Trophoblast cell (in vitro differentiated cells and primary cell): Measurements from ENCODE around the gene GHR.

Source experiments
- DNase-seq, 2 donors: peaks; one replicate each; pipeline ENCODE4 v3.0.0-alpha.2; 2016
- H2AFZ ChIP-seq: 2 replicates; pipeline ENCODE4 v1.6.1; 2013; ENCODE audit warnings: low read length, moderate library complexity, mild to moderate bottlenecking; ENCODE audit not compliant: insufficient read depth, poor library complexity
- H2AK5ac ChIP-seq: 2 replicates; pipeline ENCODE4 v1.6.1; 2013; ENCODE audit warnings: mild to moderate bottlenecking, low read length
- H2BK120ac ChIP-seq: 2 replicates; pipeline ENCODE4 v1.6.1; 2013; ENCODE audit warnings: low read length, mild to moderate bottlenecking, moderate library complexity; ENCODE audit not compliant: insufficient read depth, poor library complexity
- H2BK12ac ChIP-seq: 2 replicates; pipeline ENCODE4 v1.6.1; 2013; ENCODE audit warnings: mild to moderate bottlenecking, low read length, moderate library complexity
- H2BK5ac ChIP-seq: 2 replicates; pipeline ENCODE4 v1.6.1; 2013; ENCODE audit warnings: low read length, low read depth, moderate library complexity, mild to moderate bottlenecking; ENCODE audit not compliant: poor library complexity
- H3K14ac ChIP-seq: 2 replicates; pipeline ENCODE4 v1.6.1; 2013; ENCODE audit warnings: mild to moderate bottlenecking, low read length
- H3K18ac ChIP-seq: 2 replicates; pipeline ENCODE4 v1.6.1; 2013; ENCODE audit warnings: mild to moderate bottlenecking, low read length
- H3K23ac ChIP-seq: 2 replicates; pipeline ENCODE4 v1.6.1; 2013; ENCODE audit warnings: low read length
- H3K27ac ChIP-seq: 2 replicates; pipeline ENCODE4 v1.5.1; 2013; ENCODE audit warnings: low read depth, mild to moderate bottlenecking, inconsistent platforms, low read length, moderate library complexity
- H3K27me3 ChIP-seq: 2 replicates; pipeline ENCODE4 v1.6.1; 2013; ENCODE audit warnings: inconsistent platforms, mild to moderate bottlenecking, low read length, moderate library complexity; ENCODE audit not compliant: insufficient read depth
- H3K36me3 ChIP-seq, 2 experiments: 1 replicate in 1 of 2; 2 replicates in 1 of 2; pipeline ENCODE4 v1.6.1; 2013; ENCODE audit warnings: low read length in 2 of 2, mild to moderate bottlenecking in 2 of 2, moderate library complexity in 1 of 2; ENCODE audit not compliant: insufficient read depth in 2 of 2, control insufficient read depth in 1 of 2
- H3K4ac ChIP-seq: 2 replicates; pipeline ENCODE4 v1.6.1; 2013; ENCODE audit warnings: low read depth, mild to moderate bottlenecking, low read length, moderate library complexity
- H3K4me1 ChIP-seq, 2 experiments: 1 replicate in 1 of 2; 2 replicates in 1 of 2; pipeline ENCODE4 v1.6.1; 2013; ENCODE audit warnings: low read length in 2 of 2, mild to moderate bottlenecking in 2 of 2, moderate library complexity in 1 of 2; ENCODE audit not compliant: insufficient read depth in 2 of 2, control insufficient read depth in 1 of 2
- H3K4me2 ChIP-seq: 2 replicates; pipeline ENCODE4 v1.6.1; 2013; ENCODE audit warnings: inconsistent platforms, mild to moderate bottlenecking, low read length, moderate library complexity
- H3K4me3 ChIP-seq: 2 replicates; pipeline ENCODE4 v1.5.1; 2013; ENCODE audit warnings: mild to moderate bottlenecking, low read depth, low read length, inconsistent platforms
- H3K79me1 ChIP-seq: one replicate; pipeline ENCODE4 v1.6.1; 2013; ENCODE audit warnings: low read length
- H3K79me2 ChIP-seq: 2 replicates; pipeline ENCODE4 v1.6.1; 2013; ENCODE audit warnings: low read length, mild to moderate bottlenecking; ENCODE audit not compliant: control insufficient read depth, insufficient read depth, poor library complexity
- H3K9ac ChIP-seq: 2 replicates; pipeline ENCODE4 v1.6.1; 2013; ENCODE audit warnings: mild to moderate bottlenecking, low read length
- H3K9me3 ChIP-seq: 2 replicates; pipeline ENCODE4 v1.6.1; 2013; ENCODE audit warnings: low read depth, mild to moderate bottlenecking, control low read depth, inconsistent platforms, low read length; ENCODE audit not compliant: insufficient read depth
- H4K12ac ChIP-seq: 2 replicates; pipeline ENCODE4 v1.6.1; 2013; ENCODE audit warnings: low read depth, mild to moderate bottlenecking, low read length, moderate library complexity
- H4K8ac ChIP-seq: 2 replicates; pipeline ENCODE4 v1.6.1; 2013; ENCODE audit warnings: low read depth, mild to moderate bottlenecking, low read length, moderate library complexity
- H4K91ac ChIP-seq: one replicate; pipeline ENCODE4 v1.6.1; 2013; ENCODE audit warnings: low read depth, mild to moderate bottlenecking, low read length, moderate library complexity
- WGBS: extraction: QIAGEN DNeasy Blood & Tissue Kit; methylation state at CpG from one replicate; pipeline ENCODE4 v1.1.7; 2013; ENCODE audit warnings: missing lambda C conversion rate; ENCODE audit not compliant: insufficient read length, insufficient coverage; ENCODE audit errors: extremely low coverage; 5-methylcytosine and 5-hydroxymethylcytosine counted together

GHR gene

GRCh38 chr5:42517164-42517563 lies 93.9 kb downstream of the GHR start:
- no peak overlapping the region for H4K8ac ChIP-seq
- no CpG with 5 or more reads among the region's 2 CpGs for WGBS
- no peak overlapping the region for H2BK5ac ChIP-seq
- H2AFZ ChIP-seq, result no peak overlapping the region
- no peak overlapping the region for H2AK5ac ChIP-seq
- H3K27me3 ChIP-seq, result no peaks in the 10 kb centered on the region
- H2BK120ac ChIP-seq, result no peak overlapping the region
- no peak overlapping the region for H3K14ac ChIP-seq
- no peak overlapping the region for H3K23ac ChIP-seq
- no peak for DNase-seq
- no peak overlapping the region for H4K12ac ChIP-seq
- H3K79me1 ChIP-seq, result no peaks in the 10 kb centered on the region
- no peaks in the 10 kb centered on the region for H3K36me3 ChIP-seq
- H3K9ac ChIP-seq, result no peak overlapping the region
- no peak overlapping the region for H3K18ac ChIP-seq
- no peaks in the 10 kb centered on the region for H3K4me1 ChIP-seq
- H4K91ac ChIP-seq, result no peak overlapping the region
- H3K79me2 ChIP-seq, result no peaks in the 10 kb centered on the region
- H3K9me3 ChIP-seq, result no peaks in the 10 kb centered on the region
- no peak overlapping the region for H3K27ac ChIP-seq
- no peak overlapping the region for H3K4me2 ChIP-seq
- H3K4ac ChIP-seq, result no peak overlapping the region
- H2BK12ac ChIP-seq, result no peak overlapping the region
- no peak overlapping the region for H3K4me3 ChIP-seq

- H2BK120ac ChIP-seq, result no peak overlapping the region
- no peaks in the 10 kb centered on the region for H3K79me1 ChIP-seq
- no peak overlapping the region for H2BK5ac ChIP-seq
- no peaks in the 10 kb centered on the region for H3K9me3 ChIP-seq
- H4K12ac ChIP-seq, result no peak overlapping the region
- no peaks in the 10 kb centered on the region for H3K36me3 ChIP-seq
- no CpG with 5 or more reads among the region's 8 CpGs for WGBS
- no peak overlapping the region for H3K4ac ChIP-seq
- H4K91ac ChIP-seq, result no peak overlapping the region
- no peak overlapping the region for H2AFZ ChIP-seq
- no peaks in the 10 kb centered on the region for H3K79me2 ChIP-seq
- no peak overlapping the region for H3K4me2 ChIP-seq
- no peak overlapping the region for H2BK12ac ChIP-seq
- H3K14ac ChIP-seq, result no peak overlapping the region
- no peaks in the 10 kb centered on the region for H3K4me1 ChIP-seq
- no peak overlapping the region for H3K18ac ChIP-seq
- no peak overlapping the region for H3K4me3 ChIP-seq
- peak in 1 of 2 donors; percentile 9 for DNase-seq
- H3K23ac ChIP-seq, result no peak overlapping the region
- no peak overlapping the region for H3K27ac ChIP-seq
- H3K9ac ChIP-seq, result no peak overlapping the region
- H4K8ac ChIP-seq, result no peak overlapping the region
- H3K27me3 ChIP-seq, result no peaks in the 10 kb centered on the region
- no peak overlapping the region for H2AK5ac ChIP-seq
Observed at GRCh38 chr5:42518595-42519221, 95.5 kb downstream of the GHR start.

- Histone ChIP-seq H3K4me2 (no peak overlapping the region), H4K12ac (no peak overlapping the region), H2AFZ (no peak overlapping the region), H3K79me2 (no peaks in the 10 kb centered on the region), H3K18ac (no peak overlapping the region), H3K4me1 (no peaks in the 10 kb centered on the region), H2BK12ac (no peak overlapping the region), H2BK5ac (no peak overlapping the region), H4K8ac (no peak overlapping the region), H2AK5ac (no peak overlapping the region), H3K9me3 (no peaks in the 10 kb centered on the region), H4K91ac (no peak overlapping the region), H3K36me3 (no peaks in the 10 kb centered on the region), H3K23ac (no peak overlapping the region), H3K9ac (no peak overlapping the region), H2BK120ac (no peak overlapping the region), H3K4me3 (no peak overlapping the region), H3K27me3 (no peaks in the 10 kb centered on the region), H3K27ac (no peak overlapping the region), H3K79me1 (no peaks in the 10 kb centered on the region), H3K4ac (no peak overlapping the region), H3K14ac (no peak overlapping the region)
- DNase-seq, result no peak
Observed at GRCh38 chr5:42520203-42520602, 97.0 kb downstream of the GHR start.

- no peaks in the 10 kb centered on the region for H3K27me3 ChIP-seq
- no peak overlapping the region for H3K9ac ChIP-seq
- no peak overlapping the region for H3K4me3 ChIP-seq
- H2BK12ac ChIP-seq, result no peak overlapping the region
- no peak overlapping the region for H3K14ac ChIP-seq
- no peak overlapping the region for H2BK120ac ChIP-seq
- no peak overlapping the region for H4K8ac ChIP-seq
- H3K4me2 ChIP-seq, result no peak overlapping the region
- no peaks in the 10 kb centered on the region for H3K79me2 ChIP-seq
- H3K18ac ChIP-seq, result no peak overlapping the region
- H2AK5ac ChIP-seq, result no peak overlapping the region
- no peaks in the 10 kb centered on the region for H3K79me1 ChIP-seq
- no peak overlapping the region for H4K91ac ChIP-seq
- no peak overlapping the region for H2BK5ac ChIP-seq
- H3K4me1 ChIP-seq, result no peaks in the 10 kb centered on the region
- no peaks in the 10 kb centered on the region for H3K36me3 ChIP-seq
- H3K27ac ChIP-seq, result no peak overlapping the region
- no peak overlapping the region for H3K23ac ChIP-seq
- H4K12ac ChIP-seq, result no peak overlapping the region
- no CpG with 5 or more reads among the region's 4 CpGs for WGBS
- H3K4ac ChIP-seq, result no peak overlapping the region
- H2AFZ ChIP-seq, result no peak overlapping the region
- no peaks in the 10 kb centered on the region for H3K9me3 ChIP-seq
- DNase-seq, result no peak
Observed at GRCh38 chr5:42520957-42521356, 97.7 kb downstream of the GHR start.
